Measurements from ENCODE around the gene PACS1. TPM values are rescaled to one million over a fixed set of nuclear protein-coding genes. Genes with fewer than 3 reads are reported as not detected.

Gene PACS1
- total RNA-seq, 3 donors from 2014 or later (not counting 1 experiment from before 2014, with no cell fraction given): 176 to 204 (median 186) TPM

DNA sequence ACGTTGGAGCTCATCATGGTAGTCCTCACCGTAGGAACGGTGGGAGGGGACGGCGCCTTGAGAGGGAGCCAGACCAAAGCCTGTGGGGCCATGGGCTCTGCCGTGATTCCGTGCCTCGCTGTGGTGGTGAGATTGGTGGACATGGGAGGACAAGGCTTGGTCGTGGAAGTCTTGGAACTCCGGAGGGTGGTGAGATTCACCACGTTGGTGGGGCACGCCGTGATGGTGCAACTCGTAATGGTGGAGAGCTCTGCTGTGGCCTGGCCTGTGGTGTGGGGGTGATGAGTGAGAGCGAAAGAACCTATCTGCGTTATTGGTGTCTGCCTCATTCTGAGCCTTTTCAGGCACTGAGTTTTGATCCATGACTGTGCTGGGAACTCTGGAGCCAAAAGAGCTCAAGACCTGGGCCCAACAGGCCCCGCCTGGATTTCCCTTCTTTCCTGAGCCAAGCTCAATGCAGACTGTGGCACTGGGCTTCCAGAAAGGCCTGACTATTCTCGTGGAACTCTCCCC, 44.0 kb upstream of the PACS1 start, which contains the start of gene CATSPER1:
CATSPER1 (minus strand) TSS at position 463 of the 513 bp plus-strand sequence; CDS start at position 363, 100 bp downstream.
- TF ChIP-seq, protein P1, sequence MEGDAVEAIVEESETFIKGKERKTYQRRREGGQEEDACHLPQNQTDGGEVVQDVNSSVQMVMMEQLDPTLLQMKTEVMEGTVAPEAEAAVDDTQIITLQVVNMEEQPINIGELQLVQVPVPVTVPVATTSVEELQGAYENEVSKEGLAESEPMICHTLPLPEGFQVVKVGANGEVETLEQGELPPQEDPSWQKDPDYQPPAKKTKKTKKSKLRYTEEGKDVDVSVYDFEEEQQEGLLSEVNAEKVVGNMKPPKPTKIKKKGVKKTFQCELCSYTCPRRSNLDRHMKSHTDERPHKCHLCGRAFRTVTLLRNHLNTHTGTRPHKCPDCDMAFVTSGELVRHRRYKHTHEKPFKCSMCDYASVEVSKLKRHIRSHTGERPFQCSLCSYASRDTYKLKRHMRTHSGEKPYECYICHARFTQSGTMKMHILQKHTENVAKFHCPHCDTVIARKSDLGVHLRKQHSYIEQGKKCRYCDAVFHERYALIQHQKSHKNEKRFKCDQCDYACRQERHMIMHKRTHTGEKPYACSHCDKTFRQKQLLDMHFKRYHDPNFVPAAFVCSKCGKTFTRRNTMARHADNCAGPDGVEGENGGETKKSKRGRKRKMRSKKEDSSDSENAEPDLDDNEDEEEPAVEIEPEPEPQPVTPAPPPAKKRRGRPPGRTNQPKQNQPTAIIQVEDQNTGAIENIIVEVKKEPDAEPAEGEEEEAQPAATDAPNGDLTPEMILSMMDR (IDR thresholded peaks at IDR 0.05): no peak
- Mint-ChIP-seq H3K4me3 (no peak within 1 kb of the TSS), H3K36me3 (no peaks in the 10 kb centered on the region), H3K27ac (no peak within 1 kb of the TSS), H3K9me3 (no peaks in the 10 kb centered on the region), H3K27me3 (ENCODE audit: low read depth in 2 of 2) (peaks cover 4 to 5% of the 10 kb centered on the region in 2 donors), H3K4me1 (peaks cover 18 to 19% of the 10 kb centered on the region in 2 donors)
- H3K4me1 ChIP-seq (ENCODE audit: control insufficient read depth, insufficient read depth, low read length): peaks cover 19% of the 10 kb centered on the region
- no peak within 1 kb of the TSS for H3K27ac ChIP-seq (ENCODE audit: low read length)
- no peaks in the 10 kb centered on the region for H3K36me3 ChIP-seq (ENCODE audit: control insufficient read depth, insufficient read depth, low read length)
- H3K9me3 ChIP-seq (ENCODE audit: control insufficient read depth, insufficient read depth, low read length): no peaks in the 10 kb centered on the region
- intact Hi-C loops (cut with micrococcal nuclease): no loop called here
- 92% methylated on average over 18 of the region's 18 CpGs for WGBS (ENCODE audit: insufficient coverage)
- no peak for DNase-seq
- no peak for ATAC-seq
- H3K27me3 ChIP-seq (ENCODE audit: control insufficient read depth, insufficient read depth, low read length): no peaks in the 10 kb centered on the region
- H3K4me3 ChIP-seq (ENCODE audit: low read length): no peak within 1 kb of the TSS

DNA sequence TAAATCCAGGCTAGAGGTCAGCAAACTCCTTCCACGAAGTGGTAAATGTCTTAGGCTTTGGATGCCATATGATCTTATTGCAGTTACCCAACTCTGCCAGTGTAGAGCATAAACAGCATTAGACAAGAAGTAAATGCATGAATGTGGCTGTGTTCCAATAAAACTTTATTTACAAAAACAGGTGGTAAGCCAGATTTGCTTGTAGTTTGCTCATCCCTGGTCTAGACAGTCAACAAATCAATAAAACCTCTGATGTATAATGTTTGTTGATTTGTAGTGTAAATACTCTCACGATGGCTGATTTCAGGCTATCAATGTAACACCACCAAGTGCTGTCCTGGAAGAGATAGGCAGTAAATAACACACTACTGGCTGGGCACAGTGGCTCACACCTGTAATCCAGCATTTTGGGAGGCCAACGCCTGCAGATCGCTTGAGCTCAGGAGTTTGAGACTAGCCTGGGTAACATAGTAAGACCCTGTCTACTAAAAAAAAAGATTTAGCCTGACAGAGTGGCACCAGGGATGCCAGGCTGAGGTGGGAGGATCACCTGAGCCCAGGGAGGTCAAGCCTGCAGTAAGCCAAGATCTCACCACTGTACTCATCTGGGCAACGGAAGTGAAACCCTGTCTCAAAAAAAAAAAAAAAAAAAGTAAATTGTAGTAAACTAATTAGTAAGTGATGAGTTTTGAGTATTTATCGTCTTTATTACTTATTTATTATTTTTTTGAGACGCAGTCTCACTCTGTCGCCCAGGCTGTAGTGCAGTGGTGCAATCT, 36.9 kb upstream of the PACS1 start:
- TF ChIP-seq, protein P1 (IDR thresholded peaks at IDR 0.05): no peak
- no peak for DNase-seq
- Mint-ChIP-seq H3K36me3 (no peaks in the 10 kb centered on the region), H3K9me3 (no peaks in the 10 kb centered on the region), H3K4me3 (no peak overlapping the region), H3K27me3 (ENCODE audit: low read depth in 2 of 2) (peaks cover 0 to 8% of the 10 kb centered on the region in 2 donors), H3K27ac (no peak overlapping the region), H3K4me1 (no peaks in the 10 kb centered on the region)
- no peak overlapping the region for H3K27ac ChIP-seq (ENCODE audit: low read length)
- no peaks in the 10 kb centered on the region for H3K36me3 ChIP-seq (ENCODE audit: control insufficient read depth, insufficient read depth, low read length)
- H3K4me1 ChIP-seq (ENCODE audit: control insufficient read depth, insufficient read depth, low read length): no peaks in the 10 kb centered on the region
- ATAC-seq: no peak
- intact Hi-C loops (cut with micrococcal nuclease): no loop called here
- H3K27me3 ChIP-seq (ENCODE audit: control insufficient read depth, insufficient read depth, low read length): peaks cover 4% of the 10 kb centered on the region
- no peak overlapping the region for H3K4me3 ChIP-seq (ENCODE audit: low read length)
- 93% methylated on average over 7 of the region's 8 CpGs for WGBS (ENCODE audit: insufficient coverage)
- H3K9me3 ChIP-seq (ENCODE audit: control insufficient read depth, insufficient read depth, low read length): no peaks in the 10 kb centered on the region

DNA sequence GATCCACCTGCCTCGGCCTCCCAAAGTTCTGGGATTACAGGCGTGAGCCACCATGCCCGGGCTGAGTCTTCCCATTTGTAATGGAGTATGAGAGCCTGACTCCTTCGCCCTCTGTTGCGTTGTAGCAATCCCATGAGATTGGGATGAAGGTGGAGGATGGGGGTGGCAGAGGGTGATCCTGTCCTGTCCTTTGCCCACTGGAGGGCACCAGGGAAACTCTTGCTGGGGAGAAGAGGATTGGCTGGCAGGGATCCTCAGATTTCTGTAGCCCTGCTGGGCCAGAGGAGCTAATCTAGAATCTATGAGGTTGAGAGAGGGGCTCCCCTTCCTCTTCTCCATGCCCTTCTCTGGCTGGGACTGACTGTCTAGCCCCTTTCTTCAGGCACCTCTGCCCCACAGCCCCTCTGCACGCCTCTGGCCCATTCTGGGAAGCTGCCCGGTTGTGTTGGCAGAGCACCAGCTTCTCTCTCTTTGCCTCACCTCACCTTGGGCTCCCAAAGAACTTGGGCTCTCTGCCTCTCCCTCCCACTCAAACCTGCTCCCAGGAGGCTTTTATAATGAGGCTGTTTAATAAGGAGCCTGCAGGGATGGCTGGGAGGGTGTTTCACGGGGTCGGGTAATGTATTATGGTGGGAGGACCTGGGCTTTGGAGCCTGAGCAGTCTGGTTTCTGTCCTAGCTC, 34.3 kb upstream of the PACS1 start:
- Histone ChIP-seq H3K36me3 (ENCODE audit: control insufficient read depth, insufficient read depth, low read length) (no peaks in the 10 kb centered on the region), H3K9me3 (ENCODE audit: control insufficient read depth, insufficient read depth, low read length) (no peaks in the 10 kb centered on the region), H3K27ac (ENCODE audit: low read length) (no peak overlapping the region), H3K4me3 (ENCODE audit: low read length) (no peak overlapping the region), H3K4me1 (ENCODE audit: control insufficient read depth, insufficient read depth, low read length) (no peaks in the 10 kb centered on the region), H3K27me3 (ENCODE audit: control insufficient read depth, insufficient read depth, low read length) (peaks cover 4% of the 10 kb centered on the region)
- Mint-ChIP-seq H3K36me3 (no peaks in the 10 kb centered on the region), H3K27me3 (ENCODE audit: low read depth in 2 of 2) (peaks cover 0 to 8% of the 10 kb centered on the region in 2 donors), H3K4me1 (no peaks in the 10 kb centered on the region), H3K27ac (no peak overlapping the region), H3K4me3 (no peak overlapping the region), H3K9me3 (no peaks in the 10 kb centered on the region)
- DNase-seq (no peak), ATAC-seq (no peak)
- intact Hi-C loops (cut with micrococcal nuclease): no loop called here
- TF ChIP-seq, protein P1 (IDR thresholded peaks at IDR 0.05): no peak
- 85% methylated on average over 9 of the region's 9 CpGs for WGBS (ENCODE audit: insufficient coverage)
